GM19324 (cell line): ENCODE measurements around the gene SHMT2.
"Not testable (repeated sequence)": the region's sequence is repeated elsewhere in the genome, so short reads cannot be mapped to it uniquely, and the experiment has no call there.

Experiments
- ATAC-seq: cut with Tn5 transposase; IDR thresholded peaks from one replicate; pipeline ENCODE4 v1.9.1; 2021; ENCODE audit warnings: mild to moderate bottlenecking, moderate library complexity; ENCODE audit not compliant: unreplicated experiment, low FRiP score

The SHMT2 gene

GRCh38 chr12:57258977-57259970 lies 29.8 kb downstream of the SHMT2 start:
- no peak for ATAC-seq

DNA sequence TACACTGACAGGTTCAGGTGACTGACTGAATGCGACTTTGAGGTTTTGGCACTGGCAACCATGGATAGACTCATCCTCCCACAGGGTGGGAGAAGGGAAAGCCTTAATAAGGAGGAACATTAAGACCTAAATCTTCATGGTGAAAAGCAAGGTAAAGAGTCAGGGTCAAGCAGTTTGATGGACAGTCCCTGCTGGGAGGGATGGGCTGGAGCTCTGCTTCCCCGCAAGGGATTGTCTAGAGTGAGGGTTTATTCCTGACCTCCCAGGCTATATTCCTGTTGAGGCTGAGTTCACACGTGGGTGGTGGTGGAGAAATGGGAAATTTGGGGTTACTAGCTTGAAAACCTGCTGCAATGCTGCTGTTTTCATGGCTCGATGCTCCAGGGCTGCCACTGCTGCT lies 30.9 kb downstream of the SHMT2 start:
- no peak for ATAC-seq

DNA sequence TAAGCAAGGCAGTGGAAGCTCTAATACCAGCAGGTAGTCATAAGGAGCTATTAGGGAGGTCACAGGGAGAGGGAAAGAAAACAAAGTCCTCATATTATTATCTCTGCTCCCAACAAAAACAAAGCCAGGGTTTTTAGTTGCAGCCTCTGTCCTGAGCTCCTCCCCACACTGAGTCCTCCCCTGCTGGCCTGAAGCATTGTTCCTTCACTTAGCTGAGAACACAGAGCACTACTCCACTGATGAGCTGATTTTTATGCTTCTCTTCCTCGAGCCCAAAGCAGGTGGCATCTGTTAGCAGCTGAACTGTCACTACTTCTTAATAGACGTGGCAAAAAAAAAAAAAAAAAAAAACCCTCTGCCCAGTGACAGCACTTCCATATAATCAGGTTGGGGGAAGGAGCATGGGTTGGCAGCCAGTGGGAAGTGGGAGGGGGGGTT lies 31.9 kb downstream of the SHMT2 start:
- no peak for ATAC-seq

DNA sequence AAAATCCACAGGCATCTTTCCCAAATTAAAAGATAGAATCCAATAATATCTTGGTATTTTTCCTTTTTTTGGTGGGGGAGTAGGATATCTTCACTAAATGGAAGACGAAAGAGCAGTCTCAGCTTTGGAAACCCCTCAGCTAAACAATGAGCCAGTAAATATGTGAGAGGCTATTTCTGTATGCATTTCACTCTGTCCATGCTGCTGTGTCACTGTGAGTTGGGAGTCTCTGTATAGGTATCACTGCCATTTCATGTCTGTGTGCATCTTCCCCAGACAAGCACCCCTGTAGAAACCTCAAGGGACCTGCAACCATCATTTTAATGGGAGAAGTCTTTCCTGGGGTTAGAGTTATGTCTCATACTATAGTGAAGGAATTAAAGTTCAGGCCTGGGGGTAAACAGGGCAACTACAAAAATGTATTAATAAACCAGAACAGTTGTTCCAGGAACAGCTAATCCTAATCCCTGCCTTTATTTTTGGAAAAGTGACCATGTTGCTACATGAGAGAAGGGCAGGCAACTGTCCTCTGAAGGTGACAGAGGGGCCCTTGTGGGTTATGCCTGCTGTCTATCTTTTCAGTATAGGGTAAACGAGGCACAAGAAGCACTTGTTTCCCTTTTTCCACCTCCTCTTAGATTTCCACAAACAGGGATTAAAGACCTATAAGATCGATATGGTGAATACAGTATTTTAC lies 32.8 kb downstream of the SHMT2 start:
- no peak for ATAC-seq

- no peak for ATAC-seq
These were observed 33.6 kb downstream of the SHMT2 start for GRCh38 chr12:57263096-57263495.

DNA sequence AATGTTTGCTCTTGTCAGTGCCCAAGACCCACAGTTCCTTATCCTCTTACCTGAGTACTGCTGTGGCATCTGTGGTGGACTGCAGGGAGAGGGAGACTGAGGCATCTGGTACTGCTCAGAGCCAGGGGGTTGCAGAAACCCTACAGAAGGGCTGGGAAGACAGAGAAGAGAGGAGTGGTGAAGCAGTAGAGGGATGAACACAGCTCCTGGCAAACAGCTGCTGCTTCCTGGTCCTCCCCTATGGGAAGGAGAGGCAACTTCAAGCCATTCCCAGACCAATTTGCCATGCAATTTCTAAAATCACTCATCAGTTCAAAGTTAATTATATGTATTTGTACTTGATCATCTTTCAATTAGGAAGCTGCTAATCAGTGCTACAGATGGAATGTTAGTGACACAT lies 37.2 kb downstream of the SHMT2 start:
- ATAC-seq, result no peak

- no peak for ATAC-seq
These were observed 38.8 kb downstream of the SHMT2 start for GRCh38 chr12:57268264-57268663.

DNA sequence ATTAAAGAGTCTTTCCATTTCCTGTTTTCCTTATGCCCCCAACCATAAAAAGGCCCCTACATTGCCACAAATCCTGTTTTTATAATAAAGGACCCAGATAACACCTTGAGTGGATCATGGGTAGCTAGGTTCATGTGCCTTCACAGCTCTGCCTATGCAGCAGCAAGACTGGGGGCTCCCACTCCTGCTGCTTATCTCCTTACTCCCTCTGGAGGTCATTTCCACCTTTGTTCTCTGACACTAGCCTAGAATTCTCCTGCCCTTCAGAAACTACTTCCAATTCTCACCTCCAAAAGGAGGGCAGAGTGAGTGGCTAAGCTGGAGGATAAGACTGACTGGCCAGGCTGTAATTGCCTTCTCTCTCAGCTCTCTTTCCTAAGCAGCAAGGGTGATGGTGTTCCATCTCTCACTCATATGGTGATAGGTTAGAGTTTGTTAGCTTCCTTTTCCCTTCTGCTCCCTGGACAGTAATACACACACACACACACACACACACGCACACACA lies 41.5 kb downstream of the SHMT2 start:
- ATAC-seq, result no peak

DNA sequence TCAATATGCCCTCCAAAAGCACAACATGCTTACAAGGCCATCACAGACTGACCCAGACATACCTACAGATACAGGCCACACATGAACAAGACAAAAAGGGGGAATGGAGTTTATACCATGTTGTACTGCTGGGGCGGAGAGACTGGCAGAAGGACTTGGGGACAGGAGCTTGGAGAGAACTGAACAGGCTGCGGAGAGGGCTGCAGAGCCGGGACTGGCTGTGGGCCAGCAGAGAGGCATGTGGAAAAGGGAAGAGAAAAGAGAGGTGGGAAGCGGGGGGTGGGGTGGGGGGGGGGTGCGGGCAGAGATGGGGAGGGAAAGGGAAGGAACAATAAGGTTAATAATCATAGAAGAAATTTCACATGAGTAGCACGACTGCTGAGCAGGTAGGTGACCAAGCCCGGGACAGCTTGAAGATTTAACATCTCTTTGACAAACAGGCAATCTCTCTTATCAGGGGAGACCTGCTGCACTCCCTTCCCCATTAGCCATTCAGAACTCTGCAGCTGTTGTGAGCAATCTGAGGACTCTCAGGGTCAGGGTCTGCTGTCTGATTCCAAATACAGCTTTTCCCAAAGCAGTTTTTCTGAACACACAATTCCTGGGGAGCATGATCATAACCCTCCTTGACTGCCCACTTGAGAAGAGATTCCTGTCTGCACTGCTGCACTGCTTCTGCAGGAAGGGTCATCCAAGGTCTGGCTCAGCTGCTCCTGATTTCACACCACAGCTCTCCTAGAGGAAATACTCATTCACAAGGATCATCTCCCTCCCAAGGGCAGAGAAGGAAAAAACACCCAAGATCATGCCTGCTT lies 43.0 kb downstream of the SHMT2 start:
- no peak for ATAC-seq

DNA sequence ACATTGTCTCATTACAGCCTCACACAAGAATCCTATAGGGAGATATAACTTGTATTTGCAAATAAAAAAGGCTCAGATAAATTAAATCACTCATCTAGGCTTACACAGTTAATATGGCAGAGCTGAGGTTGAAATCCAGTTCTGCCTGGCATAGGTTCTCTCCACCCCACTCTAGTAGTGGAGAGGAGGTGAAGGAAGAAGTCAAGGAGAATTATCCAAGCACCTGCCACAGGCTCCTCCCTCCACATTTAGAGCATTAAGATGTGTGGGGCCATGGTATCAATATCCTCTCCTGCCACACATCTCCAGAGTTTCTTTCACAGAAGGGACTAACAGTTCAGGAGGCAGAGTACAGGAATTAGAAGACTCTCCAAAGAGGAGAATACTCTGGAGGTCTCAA lies 44.0 kb downstream of the SHMT2 start:
- no peak for ATAC-seq

- not testable (repeated sequence) for ATAC-seq
These were observed 46.7 kb downstream of the SHMT2 start for GRCh38 chr12:57276233-57276632.

DNA sequence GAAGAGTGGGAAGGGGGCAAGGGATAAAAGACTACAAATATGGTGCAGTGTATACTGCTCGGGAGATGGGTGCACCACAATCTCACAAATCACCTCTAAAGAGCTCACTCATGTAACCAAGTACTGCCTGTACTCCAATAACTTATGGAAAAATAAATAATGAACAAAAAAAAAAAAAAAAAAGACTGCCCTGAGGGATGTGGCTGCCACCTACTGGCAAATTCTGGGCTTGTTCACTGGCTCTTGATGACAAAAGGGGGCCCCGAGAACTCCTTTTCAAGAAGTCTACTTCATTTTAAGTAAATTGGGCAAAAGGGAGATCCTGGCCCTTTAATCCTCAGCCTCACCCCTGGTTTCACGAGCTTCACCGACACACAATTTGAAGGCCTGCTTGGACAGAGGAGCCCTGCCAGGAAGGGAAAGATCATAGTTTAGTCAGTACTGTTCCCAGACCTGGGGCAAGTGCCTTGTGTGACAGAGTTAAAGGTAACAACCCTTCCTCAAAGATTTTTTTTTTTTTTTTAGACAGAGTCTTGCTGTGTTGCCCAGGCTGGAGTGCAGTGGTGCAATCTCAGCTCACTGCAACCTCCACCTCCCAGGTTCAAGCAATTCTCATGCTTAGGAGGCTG lies 47.5 kb downstream of the SHMT2 start:
- ATAC-seq, result no peak

DNA sequence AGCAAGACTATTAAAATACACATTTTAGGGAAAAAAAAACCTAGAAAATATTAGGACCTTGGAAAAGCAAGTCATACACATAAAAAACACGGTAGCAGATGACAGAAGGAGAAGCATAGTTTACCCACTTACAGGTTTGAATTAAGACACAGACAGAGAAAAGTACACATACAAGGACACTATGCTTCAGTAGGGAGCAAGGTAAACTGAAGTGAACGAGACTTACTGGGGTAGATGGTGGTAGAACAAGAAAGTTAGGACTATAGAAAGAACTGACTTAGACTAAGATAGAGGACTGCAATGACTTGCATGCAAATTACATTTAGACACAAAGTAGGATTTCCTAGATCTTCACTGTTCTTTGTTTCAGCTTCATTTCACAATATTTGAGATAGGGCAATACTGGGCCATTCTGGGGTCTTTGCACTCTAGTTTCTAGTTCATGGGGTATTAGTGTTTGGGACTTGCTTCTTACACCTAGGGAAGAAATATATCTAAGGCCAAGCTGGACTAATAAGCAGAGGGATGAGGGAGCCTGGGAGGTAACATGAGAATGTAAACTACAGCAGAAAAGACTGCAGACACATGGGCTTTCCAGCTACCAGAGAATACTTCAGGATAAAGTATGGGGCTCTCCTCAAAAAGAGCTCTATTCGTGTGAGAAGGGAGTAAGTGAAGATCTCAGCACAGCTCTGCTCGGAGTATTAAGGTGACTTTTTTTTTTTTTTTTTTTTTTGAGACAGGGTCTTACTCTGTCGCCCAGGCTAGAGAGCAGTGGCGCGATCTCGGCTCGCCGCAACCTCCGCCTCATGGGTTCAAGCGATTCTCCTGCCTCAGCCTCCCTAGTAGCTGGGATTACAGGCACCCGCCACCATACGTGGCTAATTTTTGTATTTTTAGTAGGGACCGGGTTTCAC lies 49.2 kb downstream of the SHMT2 start:
- no peak for ATAC-seq

- no peak for ATAC-seq
These were observed 50.9 kb downstream of the SHMT2 start for GRCh38 chr12:57280211-57281062.

DNA sequence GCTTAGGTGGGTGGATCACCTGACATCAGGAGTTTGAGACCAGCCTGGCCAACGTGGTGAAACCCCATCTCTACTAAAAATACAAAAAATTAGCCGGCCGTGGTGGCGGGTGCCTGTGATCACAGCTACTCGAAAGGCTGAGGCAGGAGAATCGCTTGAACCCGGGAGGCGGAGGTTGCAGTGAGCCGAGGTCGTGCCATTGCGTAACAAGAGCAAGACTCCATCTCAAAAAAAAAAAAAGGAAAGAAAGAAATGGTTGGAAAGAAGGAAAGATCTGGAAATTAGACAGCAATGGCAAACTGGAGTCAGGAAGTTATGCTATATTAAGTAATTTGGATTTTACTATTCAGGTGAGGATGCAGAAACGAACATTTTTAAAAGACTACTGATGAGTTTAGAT lies 52.6 kb downstream of the SHMT2 start:
- ATAC-seq, result not testable (repeated sequence)
